NT2/D1 (cell line): Measurements from ENCODE around the gene NAV2.

ENCODE experiments used
- SUZ12 ChIP-seq: IDR thresholded peaks from 2 replicates; pipeline ENCODE4 v1.6.1; 2011; ENCODE audit not compliant: insufficient read length, insufficient read depth; ENCODE audit errors: extremely low read depth
- YY1 ChIP-seq: IDR thresholded peaks from 2 replicates; pipeline ENCODE4 v1.6.1; 2011; ENCODE audit not compliant: insufficient read length, insufficient read depth
- ZNF274 ChIP-seq: IDR thresholded peaks from 2 replicates; pipeline ENCODE4 v1.6.1; 2011; ENCODE audit warnings: mild to moderate bottlenecking, low read depth, low read length

DNA sequence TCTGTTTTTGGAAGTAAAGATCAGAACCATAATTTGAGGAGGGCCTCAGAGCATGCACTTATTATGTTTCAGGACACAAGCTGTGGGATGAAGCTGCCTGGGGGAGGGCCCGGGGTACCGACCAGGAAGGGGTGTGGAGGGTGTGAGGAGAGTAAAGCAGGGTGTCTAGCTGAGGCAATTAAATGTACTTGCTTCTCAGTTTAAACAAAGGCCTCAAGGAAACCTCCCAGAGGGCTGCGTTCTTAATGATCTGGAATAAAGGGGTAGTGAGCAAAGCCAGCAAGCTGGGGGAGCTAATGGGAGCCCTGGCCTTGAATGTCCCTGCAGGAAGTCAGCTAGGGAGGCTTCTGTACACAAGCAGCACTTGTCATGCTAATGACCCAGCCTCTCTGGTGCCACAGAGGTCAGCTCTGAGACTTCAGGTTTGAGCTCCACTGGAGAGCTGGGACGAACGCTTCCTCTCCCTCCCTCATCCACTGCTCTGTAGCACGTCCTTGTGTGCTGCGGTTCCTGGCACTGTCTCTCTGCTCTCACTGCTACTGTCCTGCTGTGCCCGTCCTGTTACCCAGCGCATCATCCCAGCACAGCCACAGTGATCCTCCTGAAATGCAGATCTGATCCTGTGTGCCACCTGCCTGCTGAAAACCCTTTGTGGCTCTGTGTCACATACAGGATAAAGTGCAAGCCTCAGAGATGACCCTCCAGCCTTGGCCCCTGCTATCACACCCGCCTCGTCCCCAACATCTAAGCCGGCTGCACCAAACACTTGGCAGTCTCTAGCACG, 287.9 kb downstream of the NAV2 start:
- TF ChIP-seq YY1 (no peak), ZNF274 (no peak), SUZ12 (no peak)
